ENCODE data around the gene RNF115.
A peak's percentile ranks its signal among the peaks of the same experiment; 100 is the strongest.

DNA sequence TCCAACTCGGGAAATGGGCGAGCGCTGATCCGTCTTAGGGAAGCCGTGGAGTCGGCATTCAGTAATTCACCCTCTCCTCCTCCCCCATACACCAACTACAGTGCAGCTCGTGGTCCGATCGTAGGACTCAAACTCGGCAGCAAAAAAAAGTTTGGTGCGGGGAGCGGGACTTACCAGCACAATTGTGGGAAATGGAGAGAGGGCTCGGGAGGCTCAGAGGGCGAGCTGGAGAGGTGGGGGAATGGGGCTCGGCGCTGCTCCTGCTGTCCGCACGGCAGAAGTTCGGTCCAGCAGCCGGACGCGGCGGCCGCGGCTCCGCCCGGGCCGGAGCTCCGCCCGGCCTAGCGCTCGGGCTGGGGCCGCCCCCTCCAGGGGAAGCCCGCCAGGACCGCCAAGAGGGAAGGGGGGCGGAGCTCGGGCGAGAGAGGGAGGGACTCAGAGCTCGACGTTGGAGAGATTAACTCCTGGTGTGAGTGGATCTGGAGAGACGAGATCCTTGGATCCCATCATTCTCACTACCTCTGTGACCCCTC, 35.7 kb upstream of the RNF115 start:
- TF ChIP-seq, protein P1, sequence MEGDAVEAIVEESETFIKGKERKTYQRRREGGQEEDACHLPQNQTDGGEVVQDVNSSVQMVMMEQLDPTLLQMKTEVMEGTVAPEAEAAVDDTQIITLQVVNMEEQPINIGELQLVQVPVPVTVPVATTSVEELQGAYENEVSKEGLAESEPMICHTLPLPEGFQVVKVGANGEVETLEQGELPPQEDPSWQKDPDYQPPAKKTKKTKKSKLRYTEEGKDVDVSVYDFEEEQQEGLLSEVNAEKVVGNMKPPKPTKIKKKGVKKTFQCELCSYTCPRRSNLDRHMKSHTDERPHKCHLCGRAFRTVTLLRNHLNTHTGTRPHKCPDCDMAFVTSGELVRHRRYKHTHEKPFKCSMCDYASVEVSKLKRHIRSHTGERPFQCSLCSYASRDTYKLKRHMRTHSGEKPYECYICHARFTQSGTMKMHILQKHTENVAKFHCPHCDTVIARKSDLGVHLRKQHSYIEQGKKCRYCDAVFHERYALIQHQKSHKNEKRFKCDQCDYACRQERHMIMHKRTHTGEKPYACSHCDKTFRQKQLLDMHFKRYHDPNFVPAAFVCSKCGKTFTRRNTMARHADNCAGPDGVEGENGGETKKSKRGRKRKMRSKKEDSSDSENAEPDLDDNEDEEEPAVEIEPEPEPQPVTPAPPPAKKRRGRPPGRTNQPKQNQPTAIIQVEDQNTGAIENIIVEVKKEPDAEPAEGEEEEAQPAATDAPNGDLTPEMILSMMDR (IDR thresholded peaks at IDR 0.05): peak in 3 of 5 experiments; percentile 9 to 48 (median 48)
- TF ChIP-seq EP300 (IDR thresholded peaks at IDR 0.05): no peak

All from tibial nerve (tissue), 4 donors.